Ectodermal cell (in vitro differentiated cells): ENCODE results near the gene S100A13.

Experiments used
- H3K27ac ChIP-seq: 2 replicates; pipeline ENCODE4 v1.7.0; 2013; ENCODE audit warnings: mild to moderate bottlenecking, low read depth, low read length; ENCODE audit not compliant: insufficient read depth, poor library complexity, severe bottlenecking
- H3K27me3 ChIP-seq: 2 replicates; pipeline ENCODE4 v1.7.0; 2013; ENCODE audit warnings: mild to moderate bottlenecking, low read length; ENCODE audit not compliant: insufficient read depth, control insufficient read depth, poor library complexity, severe bottlenecking
- H3K36me3 ChIP-seq: one replicate; pipeline ENCODE4 v1.7.0; 2013; ENCODE audit warnings: low read length; ENCODE audit not compliant: control insufficient read depth, insufficient read depth
- H3K4me1 ChIP-seq: one replicate; pipeline ENCODE4 v1.7.0; 2013; ENCODE audit warnings: low read length; ENCODE audit not compliant: control insufficient read depth, insufficient read depth
- H3K4me3 ChIP-seq: 2 replicates; pipeline ENCODE4 v1.7.0; 2013; ENCODE audit warnings: low read depth, low read length, control low read depth; ENCODE audit not compliant: insufficient read depth
- H3K9me3 ChIP-seq: 2 replicates; pipeline ENCODE4 v1.7.0; 2013; ENCODE audit warnings: mild to moderate bottlenecking, low read length, moderate library complexity; ENCODE audit not compliant: control insufficient read depth
- WGBS, 2 experiments: methylation state at CpG; one replicate each; pipeline ENCODE4 v1.1.7; 2013; ENCODE audit warnings: missing lambda C conversion rate in 2 of 2; 5-methylcytosine and 5-hydroxymethylcytosine counted together

Gene S100A13

DNA sequence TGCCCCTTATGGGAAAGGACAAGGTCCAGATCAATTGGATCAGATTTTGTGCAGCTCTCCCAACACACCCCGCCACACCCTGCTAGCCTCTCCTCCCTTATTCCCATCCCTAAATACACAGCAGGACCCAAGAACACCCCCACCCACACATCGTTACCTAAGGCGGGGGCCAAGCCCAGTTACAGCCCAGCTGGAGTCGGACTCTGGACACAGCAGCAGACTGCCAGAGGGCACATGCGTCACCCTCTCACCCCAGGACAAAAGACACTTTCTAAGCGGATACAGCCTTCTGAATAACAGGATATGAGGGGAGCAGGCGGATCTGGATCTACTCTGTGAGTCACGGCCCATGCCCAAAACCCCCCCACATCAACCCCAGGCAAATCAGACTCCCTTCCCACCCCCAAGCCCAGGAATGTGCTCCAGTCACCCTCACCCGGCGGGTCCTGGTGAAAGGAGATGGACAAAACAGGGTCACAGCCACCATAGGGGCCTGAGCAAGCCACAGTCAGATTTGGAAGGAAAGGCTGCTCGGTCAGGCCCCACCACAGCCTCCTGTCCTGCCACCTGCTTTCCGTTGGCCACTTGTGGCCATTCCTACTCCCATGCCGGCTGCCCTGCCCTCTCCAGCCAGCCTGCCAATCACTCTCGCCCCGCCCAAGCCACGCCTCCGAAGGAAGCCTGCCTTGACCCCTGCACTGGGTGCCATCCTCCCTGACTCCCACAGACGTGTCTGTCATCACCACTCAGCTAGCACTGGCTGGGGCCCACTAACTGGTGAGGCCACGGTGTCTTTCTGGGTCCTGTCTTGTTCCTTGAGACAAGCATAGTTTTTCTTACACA, 18.3 kb downstream of the S100A13 start:
- Histone ChIP-seq H3K4me1 (peaks cover 29% of the 10 kb centered on the region), H3K36me3 (no peaks in the 10 kb centered on the region), H3K27me3 (no peaks in the 10 kb centered on the region), H3K4me3 (no peak overlapping the region), H3K9me3 (no peaks in the 10 kb centered on the region), H3K27ac (peak overlapping the region; percentile 40)
- WGBS, 2 experiments: 41 to 44% methylated on average over 19 of the region's 19 CpGs

DNA sequence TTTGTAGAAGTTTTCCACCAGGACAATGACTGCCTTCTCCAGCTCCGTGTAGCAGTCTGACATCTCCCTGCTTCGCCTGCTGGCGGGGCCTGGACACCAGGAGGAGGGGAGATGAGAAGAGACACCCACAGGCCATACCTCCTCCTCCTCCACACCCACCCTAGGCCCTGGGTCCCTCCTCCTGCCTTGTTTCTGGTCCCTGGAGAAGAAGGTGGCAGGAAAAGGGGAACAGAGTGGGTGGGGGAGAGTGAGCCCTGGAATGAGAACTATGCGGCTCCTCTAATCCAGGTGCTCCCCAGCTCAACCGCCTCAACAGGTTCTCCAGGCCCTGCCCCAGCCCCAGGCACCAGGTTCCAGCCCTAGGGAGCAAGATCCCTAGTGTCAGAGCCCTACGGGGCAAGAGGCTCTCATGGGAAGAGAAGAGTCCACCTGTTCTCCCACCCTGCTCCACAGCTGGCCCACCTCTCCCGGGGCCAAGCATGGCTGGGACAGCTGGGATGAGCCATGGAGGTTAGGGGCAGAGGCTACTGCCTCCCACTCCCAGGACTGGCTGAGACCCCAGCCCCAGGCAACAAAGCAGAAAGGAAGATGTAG, 19.1 kb downstream of the S100A13 start:
- Histone ChIP-seq H3K4me3 (no peak overlapping the region), H3K27me3 (no peaks in the 10 kb centered on the region), H3K27ac (no peak overlapping the region), H3K36me3 (no peaks in the 10 kb centered on the region), H3K4me1 (peaks cover 29% of the 10 kb centered on the region), H3K9me3 (no peaks in the 10 kb centered on the region)
- WGBS, 2 experiments: 91% methylated on average over 7 of the region's 7 CpGs

DNA sequence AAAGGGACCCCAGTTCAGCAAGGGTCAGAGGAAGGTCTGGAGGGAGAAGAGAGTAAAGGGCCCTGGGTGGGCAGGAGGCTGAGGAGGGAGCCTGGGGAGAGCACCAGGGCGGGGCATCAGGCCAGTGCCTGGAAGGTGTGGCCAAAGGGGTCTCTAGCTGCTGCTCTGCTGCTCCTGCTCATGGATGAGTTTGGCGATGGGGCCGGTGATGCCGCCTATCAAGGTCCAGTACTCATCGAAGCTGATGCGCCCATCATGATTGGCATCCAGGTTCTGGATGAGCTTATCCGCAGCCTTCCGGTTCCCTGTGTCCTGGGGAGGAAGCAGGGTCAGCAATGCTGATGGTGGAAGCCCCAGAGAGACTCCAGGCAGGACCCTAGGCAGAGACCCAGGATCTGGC, 19.9 kb downstream of the S100A13 start:
- whole genome bisulfite sequencing, 2 experiments: 94 to 95% methylated on average over 8 of the region's 8 CpGs
- peaks cover 24% of the 10 kb centered on the region for H3K4me1 ChIP-seq
- no peak overlapping the region for H3K27ac ChIP-seq
- no peak overlapping the region for H3K4me3 ChIP-seq
- no peaks in the 10 kb centered on the region for H3K36me3 ChIP-seq
- no peaks in the 10 kb centered on the region for H3K27me3 ChIP-seq
- H3K9me3 ChIP-seq: no peaks in the 10 kb centered on the region

DNA sequence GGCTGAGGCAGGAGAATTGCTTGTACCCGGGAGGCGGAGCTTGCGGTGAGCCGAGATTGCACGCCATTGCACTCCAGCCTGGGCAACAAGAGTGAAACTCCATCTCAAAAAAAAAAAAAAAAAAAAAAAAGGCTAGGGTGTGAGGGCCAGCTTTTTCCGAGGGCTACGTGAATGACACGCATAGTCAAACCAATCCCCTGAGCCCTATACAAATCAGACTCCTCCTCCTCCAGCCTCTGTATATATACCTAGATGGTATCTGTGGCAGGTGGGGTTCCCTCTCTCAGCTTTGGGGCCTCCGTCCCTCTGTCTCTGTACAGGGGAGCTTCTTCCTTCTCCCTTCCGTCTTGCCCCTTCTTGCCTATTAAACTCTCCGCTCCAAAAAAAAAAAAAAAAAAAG, 21.1 kb downstream of the S100A13 start:
- no peaks in the 10 kb centered on the region for H3K9me3 ChIP-seq
- H3K4me1 ChIP-seq: peaks cover 13% of the 10 kb centered on the region
- no peak overlapping the region for H3K4me3 ChIP-seq
- no peak overlapping the region for H3K27ac ChIP-seq
- no peaks in the 10 kb centered on the region for H3K36me3 ChIP-seq
- no peaks in the 10 kb centered on the region for H3K27me3 ChIP-seq
- 91 to 98% methylated on average over 10 to 11 of the region's 11 CpGs for WGBS, 2 experiments

DNA sequence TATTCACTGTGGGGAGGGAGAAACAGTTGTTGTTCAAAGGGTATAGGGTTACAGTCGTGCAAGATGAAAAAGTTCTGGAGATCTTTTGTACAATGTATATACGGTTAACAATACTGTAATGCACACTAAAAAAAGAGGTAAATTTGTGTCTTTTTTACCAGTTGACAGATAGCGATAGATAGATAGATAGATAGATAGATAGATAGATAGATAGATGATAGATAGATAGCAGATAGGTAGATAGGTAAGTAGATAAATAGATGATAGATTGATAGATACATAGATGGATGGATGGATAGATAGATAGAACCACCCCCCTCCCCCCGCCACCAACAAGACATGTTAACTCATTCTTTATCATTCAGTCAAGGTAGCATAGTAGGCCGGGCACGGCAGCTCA, 24.6 kb downstream of the S100A13 start:
- Histone ChIP-seq H3K27me3 (no peaks in the 10 kb centered on the region), H3K27ac (no peak overlapping the region), H3K4me3 (no peak overlapping the region), H3K9me3 (no peaks in the 10 kb centered on the region), H3K36me3 (no peaks in the 10 kb centered on the region), H3K4me1 (no peaks in the 10 kb centered on the region)
- 86 to 90% methylated on average over 5 to 6 of the region's 6 CpGs for WGBS, 2 experiments

DNA sequence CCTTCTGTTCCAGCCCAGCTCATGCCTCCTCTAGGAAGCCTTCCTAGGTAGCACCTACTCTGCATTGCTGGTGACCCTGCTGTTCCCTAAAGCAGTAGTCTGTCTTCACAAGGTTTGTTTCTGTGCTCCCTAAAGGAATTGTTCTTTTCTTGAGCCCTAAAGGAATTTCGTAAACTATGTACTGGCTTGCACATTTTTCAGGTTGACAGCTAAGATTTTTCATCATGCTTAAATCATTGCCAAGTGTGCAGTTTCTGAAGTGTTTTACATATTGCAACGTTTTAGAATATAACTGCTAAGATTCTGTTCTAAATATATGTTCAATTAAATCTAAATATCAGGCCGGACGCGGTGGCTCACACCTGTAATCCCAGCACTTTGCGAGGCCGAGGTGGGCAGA, 27.5 kb downstream of the S100A13 start:
- H3K9me3 ChIP-seq: no peaks in the 10 kb centered on the region
- 94 to 96% methylated on average over 6 to 7 of the region's 7 CpGs for WGBS, 2 experiments
- no peaks in the 10 kb centered on the region for H3K4me1 ChIP-seq
- H3K27ac ChIP-seq: no peak overlapping the region
- no peaks in the 10 kb centered on the region for H3K27me3 ChIP-seq
- no peaks in the 10 kb centered on the region for H3K36me3 ChIP-seq
- H3K4me3 ChIP-seq: no peak overlapping the region

DNA sequence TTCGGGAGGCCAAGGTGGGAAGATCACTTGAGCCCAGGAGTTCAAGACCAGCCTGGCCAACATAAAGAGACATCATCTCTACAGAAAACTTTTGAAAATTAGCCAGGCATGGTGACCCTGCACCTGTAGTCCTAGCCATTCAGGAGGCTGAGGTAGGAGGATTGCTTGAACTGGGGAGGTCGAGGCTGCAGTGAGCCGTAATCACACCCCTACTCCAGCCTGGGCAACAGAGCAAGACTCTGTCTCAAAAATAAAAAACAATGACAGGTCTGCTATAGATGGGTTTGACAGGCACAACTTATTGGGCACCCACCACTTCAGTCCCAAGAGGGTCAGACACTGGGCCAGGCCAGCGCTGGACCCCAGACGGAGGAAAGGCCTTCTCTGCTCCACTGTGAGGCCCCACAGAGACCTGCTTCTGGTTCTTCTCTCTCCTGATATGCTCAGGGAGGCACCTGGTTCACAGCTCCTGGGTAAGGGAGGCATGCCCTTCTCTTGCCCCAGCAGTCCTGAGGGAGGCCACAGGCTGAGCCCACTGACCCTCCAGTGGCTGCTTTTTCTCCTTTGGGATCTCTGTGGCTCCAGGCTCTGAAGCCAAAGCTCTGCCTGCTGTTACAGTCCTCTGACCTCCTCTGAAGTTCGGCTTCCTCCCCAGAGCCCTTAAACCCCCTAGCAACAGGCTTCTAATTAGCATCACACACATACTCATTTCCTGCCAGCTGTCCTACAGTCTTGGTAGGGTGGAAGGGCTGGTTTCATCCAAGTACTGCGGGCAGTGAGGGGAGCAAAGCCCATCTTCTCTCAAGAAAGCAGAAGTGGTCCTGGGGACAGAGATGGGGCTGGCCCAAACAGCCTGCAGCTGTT, 28.8 kb downstream of the S100A13 start:
- 66 to 67% methylated on average over 7 of the region's 7 CpGs for WGBS, 2 experiments
- H3K4me1 ChIP-seq: no peaks in the 10 kb centered on the region
- H3K9me3 ChIP-seq: no peaks in the 10 kb centered on the region
- no peak overlapping the region for H3K27ac ChIP-seq
- no peaks in the 10 kb centered on the region for H3K27me3 ChIP-seq
- no peak overlapping the region for H3K4me3 ChIP-seq
- no peaks in the 10 kb centered on the region for H3K36me3 ChIP-seq

DNA sequence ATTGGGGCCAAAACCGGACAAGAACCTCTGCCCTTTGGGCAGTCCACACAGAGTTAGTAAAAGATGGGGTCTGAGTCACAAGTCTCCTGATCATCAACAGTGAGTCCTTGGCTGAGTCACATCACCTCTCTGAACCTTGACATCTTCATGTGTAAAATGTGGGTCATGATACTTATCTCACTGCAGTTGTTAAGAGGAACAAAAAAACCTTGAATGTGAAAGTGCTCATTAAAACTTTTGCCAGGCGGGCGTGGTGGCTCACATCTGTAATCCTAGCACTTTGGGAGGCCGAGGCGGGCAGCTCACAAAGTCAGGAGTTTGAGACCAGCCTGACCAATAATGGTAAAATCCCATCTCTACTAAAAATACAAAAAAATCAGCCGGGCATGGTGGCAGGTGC, 30.1 kb downstream of the S100A13 start:
- Histone ChIP-seq H3K36me3 (no peaks in the 10 kb centered on the region), H3K4me1 (no peaks in the 10 kb centered on the region), H3K27ac (no peak overlapping the region), H3K27me3 (no peaks in the 10 kb centered on the region), H3K9me3 (no peaks in the 10 kb centered on the region), H3K4me3 (no peak overlapping the region)
- 92 to 95% methylated on average over 6 of the region's 6 CpGs for WGBS, 2 experiments

DNA sequence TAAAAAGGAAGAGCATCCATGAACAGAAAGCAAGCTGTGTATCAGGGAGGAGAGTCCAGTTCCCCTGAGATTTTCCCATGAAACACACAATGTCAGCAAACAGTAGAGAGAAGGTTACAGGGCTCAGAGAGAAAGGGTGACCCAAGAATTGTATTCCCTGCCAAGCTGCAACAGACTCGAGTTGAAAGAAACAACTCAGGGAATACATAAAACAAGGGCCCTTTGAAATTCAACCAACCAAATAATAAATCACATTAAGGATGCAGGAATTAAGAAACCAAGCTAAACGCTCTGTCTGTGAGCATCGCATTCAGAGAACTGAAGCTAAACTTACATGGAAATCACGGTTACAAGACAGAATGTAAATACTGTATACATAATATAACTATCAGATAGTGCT, 34.6 kb downstream of the S100A13 start:
- Histone ChIP-seq H3K27ac (no peak overlapping the region), H3K4me1 (no peaks in the 10 kb centered on the region), H3K36me3 (no peaks in the 10 kb centered on the region), H3K27me3 (no peaks in the 10 kb centered on the region), H3K9me3 (no peaks in the 10 kb centered on the region), H3K4me3 (no peak overlapping the region)
- WGBS, 2 experiments: 72 to 81% methylated on average over 3 to 4 of the region's 4 CpGs

DNA sequence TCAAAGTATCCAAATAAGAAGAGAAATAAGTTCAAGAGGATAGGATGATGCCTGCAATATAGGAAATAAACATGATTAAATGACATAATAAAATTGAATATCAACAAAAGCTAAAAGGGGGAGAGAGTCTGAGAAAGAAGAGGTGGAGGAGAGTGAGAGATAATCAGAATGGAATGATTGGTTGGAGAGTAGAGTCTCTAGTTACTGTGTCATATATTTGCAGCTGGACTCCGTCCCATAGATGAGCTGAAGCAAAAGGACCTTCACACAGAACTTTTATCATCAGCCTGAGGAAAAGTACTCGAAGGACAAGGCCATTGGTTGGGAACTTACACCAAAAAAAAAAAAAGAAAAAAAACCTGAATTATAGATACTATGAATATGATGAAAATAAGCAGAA, 38.8 kb downstream of the S100A13 start:
- Histone ChIP-seq H3K4me1 (peaks cover 7% of the 10 kb centered on the region), H3K27ac (no peak overlapping the region), H3K4me3 (no peak overlapping the region), H3K27me3 (no peaks in the 10 kb centered on the region), H3K9me3 (no peaks in the 10 kb centered on the region), H3K36me3 (no peaks in the 10 kb centered on the region)
- 96 to 100% methylated on average over 2 of the region's 2 CpGs for WGBS, 2 experiments
